Activated T-cell treated with anti-CD3 and anti-CD28 coated beads, Interleukin-2, amount 50 U/mL, for 72 hours (primary cell): Measurements from ENCODE around the gene ZCCHC14. TPM values are rescaled to one million over a fixed set of nuclear protein-coding genes. Genes with fewer than 3 reads are reported as not detected.
A peak's percentile ranks its signal among the peaks of the same experiment; 100 is the strongest.

Experiments used
- ATAC-seq, 2 donors: fragments of 150-1000 bp; cut with Tn5 transposase; replicated peaks in 1 of 2; 2 replicates each; pipeline ENCODE4 v1.10.0; 2021; ENCODE audit warnings: moderate library complexity in 2 of 2, mild to moderate bottlenecking in 1 of 2
- DNase-seq, 2 donors: peaks; one replicate each; pipeline ENCODE4 v3.0.0; 2021 to 2022; ENCODE audit warnings: mixed read lengths in 1 of 2
- H3K27ac Mint-ChIP-seq: one replicate; pipeline ENCODE4 v1.8.0; 2022; ENCODE audit warnings: mild to moderate bottlenecking, moderate library complexity, mixed read lengths
- H3K27me3 Mint-ChIP-seq: one replicate; pipeline ENCODE4 v1.8.0; 2022; ENCODE audit warnings: low read depth, mixed read lengths
- H3K36me3 Mint-ChIP-seq, 2 donors: one replicate each; pipeline ENCODE4 v1.8.0; 2022; ENCODE audit warnings: mixed read lengths in 2 of 2, mild to moderate bottlenecking in 1 of 2; ENCODE audit not compliant: insufficient read depth in 2 of 2
- H3K4me1 Mint-ChIP-seq: one replicate; pipeline ENCODE4 v1.8.0; 2022; ENCODE audit warnings: low read depth, mixed read lengths
- H3K4me3 Mint-ChIP-seq, 2 donors: one replicate each; pipeline ENCODE4 v1.8.0; 2022; ENCODE audit warnings: mild to moderate bottlenecking in 2 of 2, mixed read lengths in 2 of 2, moderate library complexity in 2 of 2
- H3K9me3 Mint-ChIP-seq, 2 donors: one replicate each; pipeline ENCODE4 v1.8.0; 2022; ENCODE audit warnings: mixed read lengths in 2 of 2
- total RNA-seq, 2 donors: library from RNA; stranded (reverse); gene quantifications; one replicate each; pipeline ENCODE4 v1.2.3, GENCODE V29; 2022

ZCCHC14 gene
- total RNA-seq, 2 donors from 2014 or later = 13.6 to 14.1 TPM

DNA sequence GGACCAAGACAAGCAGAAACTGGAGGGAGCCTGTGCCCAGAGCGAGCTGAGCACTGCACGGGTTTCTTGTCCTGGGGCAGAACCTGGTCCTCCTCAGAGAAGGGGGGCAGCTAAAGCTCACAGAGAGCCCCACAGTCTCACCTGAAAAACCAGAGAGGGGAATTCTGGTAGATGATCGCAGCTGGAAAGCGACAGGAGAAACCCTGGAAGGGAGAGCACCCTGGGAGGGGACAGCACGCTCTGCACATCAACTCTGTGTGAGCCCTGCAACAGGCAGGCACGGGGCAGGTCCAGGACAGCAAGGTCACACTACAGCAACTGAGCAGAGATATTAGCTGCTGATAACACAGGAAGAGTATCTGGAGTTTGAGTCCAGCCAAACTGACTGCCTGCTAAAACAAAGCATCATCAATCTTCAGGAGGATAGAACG is 18.2 kb downstream of the ZCCHC14 start:
- no peak for ATAC-seq
- Mint-ChIP-seq H3K4me3 (no peak overlapping the region), H3K27ac (no peak overlapping the region), H3K9me3 (no peaks in the 10 kb centered on the region), H3K4me1 (peaks cover 33% of the 10 kb centered on the region), H3K36me3 (no peaks in the 10 kb centered on the region), H3K27me3 (no peaks in the 10 kb centered on the region)
- DNase-seq = no peak

- H3K4me3 Mint-ChIP-seq = no peak overlapping the region
- no peaks in the 10 kb centered on the region for H3K9me3 Mint-ChIP-seq
- DNase-seq (no peak), ATAC-seq (no peak)
- no peaks in the 10 kb centered on the region for H3K36me3 Mint-ChIP-seq
- no peaks in the 10 kb centered on the region for H3K27me3 Mint-ChIP-seq
- no peak overlapping the region for H3K27ac Mint-ChIP-seq
- peaks cover 33% of the 10 kb centered on the region for H3K4me1 Mint-ChIP-seq
Measured at GRCh38 chr16:87474017-87474416, 18.8 kb downstream of the ZCCHC14 start.

GRCh38 chr16:87472935-87473334 is 19.9 kb downstream of the ZCCHC14 start:
- H3K4me1 Mint-ChIP-seq = peaks cover 30% of the 10 kb centered on the region
- H3K4me3 Mint-ChIP-seq = no peak overlapping the region
- H3K27me3 Mint-ChIP-seq = no peaks in the 10 kb centered on the region
- no peak overlapping the region for H3K27ac Mint-ChIP-seq
- no peaks in the 10 kb centered on the region for H3K9me3 Mint-ChIP-seq
- ATAC-seq (no peak), DNase-seq (no peak)
- no peaks in the 10 kb centered on the region for H3K36me3 Mint-ChIP-seq

GRCh38 chr16:87472142-87472778 is 20.6 kb downstream of the ZCCHC14 start:
- Mint-ChIP-seq H3K27ac (no peak overlapping the region), H3K9me3 (no peaks in the 10 kb centered on the region)
- no peak for ATAC-seq

GRCh38 chr16:87471278-87472141 is 21.3 kb downstream of the ZCCHC14 start:
- DNase-seq (no peak), ATAC-seq (no peak)
- H3K36me3 Mint-ChIP-seq = no peaks in the 10 kb centered on the region
- H3K4me1 Mint-ChIP-seq = peaks cover 32% of the 10 kb centered on the region
- H3K27ac Mint-ChIP-seq = no peak overlapping the region
- no peak overlapping the region for H3K4me3 Mint-ChIP-seq
- H3K9me3 Mint-ChIP-seq = no peaks in the 10 kb centered on the region
- H3K27me3 Mint-ChIP-seq = no peaks in the 10 kb centered on the region

More at GRCh38 chr16:87472142-87472778, 20.6 kb downstream of the ZCCHC14 start:
- Mint-ChIP-seq H3K36me3 (no peaks in the 10 kb centered on the region), H3K27me3 (no peaks in the 10 kb centered on the region), H3K4me1 (peaks cover 28% of the 10 kb centered on the region), H3K4me3 (no peak overlapping the region)
- no peak for DNase-seq

GRCh38 chr16:87470332-87470731 is 22.5 kb downstream of the ZCCHC14 start:
- H3K27ac Mint-ChIP-seq = no peak overlapping the region
- ATAC-seq = no peak
- H3K36me3 Mint-ChIP-seq = no peaks in the 10 kb centered on the region
- no peak overlapping the region for H3K4me3 Mint-ChIP-seq
- no peaks in the 10 kb centered on the region for H3K27me3 Mint-ChIP-seq
- H3K9me3 Mint-ChIP-seq = no peaks in the 10 kb centered on the region
- no peak for DNase-seq
- H3K4me1 Mint-ChIP-seq = peaks cover 42% of the 10 kb centered on the region

- Mint-ChIP-seq H3K36me3 (no peaks in the 10 kb centered on the region), H3K9me3 (no peaks in the 10 kb centered on the region), H3K27me3 (no peaks in the 10 kb centered on the region), H3K4me3 (no peak overlapping the region), H3K27ac (no peak overlapping the region), H3K4me1 (peaks cover 46% of the 10 kb centered on the region)
- no peak for DNase-seq
- no peak for ATAC-seq
Measured at GRCh38 chr16:87469169-87469568, 23.7 kb downstream of the ZCCHC14 start.

- H3K4me1 Mint-ChIP-seq = peaks cover 50% of the 10 kb centered on the region
- H3K36me3 Mint-ChIP-seq = no peaks in the 10 kb centered on the region
- H3K27me3 Mint-ChIP-seq = no peaks in the 10 kb centered on the region
- no peak overlapping the region for H3K27ac Mint-ChIP-seq
- ATAC-seq (no peak), DNase-seq (no peak)
- no peaks in the 10 kb centered on the region for H3K9me3 Mint-ChIP-seq
- no peak overlapping the region for H3K4me3 Mint-ChIP-seq
Measured at GRCh38 chr16:87468550-87468949, 24.3 kb downstream of the ZCCHC14 start.

DNA sequence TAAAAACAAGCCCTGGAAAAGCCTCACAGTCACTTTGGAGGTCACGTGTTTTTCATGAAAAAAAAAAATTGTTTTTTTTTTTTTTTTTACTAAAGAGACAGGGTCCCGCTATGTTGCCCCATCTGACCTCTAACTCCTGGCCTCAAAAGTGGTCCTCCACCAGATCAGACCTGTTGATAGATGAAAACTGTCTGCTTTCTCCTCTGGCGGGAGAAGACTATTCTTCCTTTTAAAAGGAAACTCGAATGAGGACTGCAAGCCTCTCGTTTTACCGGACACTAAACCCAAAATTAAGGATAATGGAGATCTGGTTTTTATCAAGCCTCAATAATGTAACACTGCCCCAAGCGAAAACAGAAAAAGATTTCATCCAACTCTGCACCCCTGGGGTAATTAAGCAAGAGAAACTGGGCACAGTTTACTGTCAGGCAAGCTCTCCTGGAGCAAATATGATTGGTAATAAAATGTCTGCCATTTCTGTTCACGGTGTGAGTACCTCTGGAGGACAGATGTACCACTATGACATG is 25.8 kb downstream of the ZCCHC14 start:
- Mint-ChIP-seq H3K4me1 (peaks cover 61% of the 10 kb centered on the region), H3K4me3 (no peak overlapping the region), H3K36me3 (no peaks in the 10 kb centered on the region), H3K27me3 (no peaks in the 10 kb centered on the region), H3K9me3 (no peaks in the 10 kb centered on the region), H3K27ac (no peak overlapping the region)
- DNase-seq (no peak), ATAC-seq (no peak)

DNA sequence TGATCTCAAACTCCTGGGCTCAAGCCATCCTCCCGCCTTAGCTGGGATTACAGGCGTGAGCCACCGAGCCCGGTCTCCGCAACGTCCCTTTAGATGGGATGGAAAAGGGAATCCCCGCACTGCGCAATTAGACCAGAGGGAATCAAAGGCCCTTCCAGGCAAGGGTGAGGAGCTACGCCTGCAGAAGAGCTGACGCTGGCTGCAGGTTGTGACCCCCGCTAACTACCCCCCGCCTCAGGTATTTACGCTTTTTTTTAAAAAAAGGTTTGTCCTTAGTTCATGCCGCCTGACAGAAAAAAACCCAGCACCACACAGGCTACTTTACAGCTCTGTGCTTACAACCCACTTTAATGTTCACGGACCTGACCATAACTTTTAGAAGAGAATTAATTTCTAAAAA is 26.9 kb downstream of the ZCCHC14 start:
- Mint-ChIP-seq H3K36me3 (no peaks in the 10 kb centered on the region), H3K4me1 (peaks cover 62% of the 10 kb centered on the region), H3K27me3 (no peaks in the 10 kb centered on the region), H3K27ac (no peak overlapping the region), H3K4me3 (no peak overlapping the region), H3K9me3 (no peaks in the 10 kb centered on the region)
- ATAC-seq (no peak), DNase-seq (no peak)

DNA sequence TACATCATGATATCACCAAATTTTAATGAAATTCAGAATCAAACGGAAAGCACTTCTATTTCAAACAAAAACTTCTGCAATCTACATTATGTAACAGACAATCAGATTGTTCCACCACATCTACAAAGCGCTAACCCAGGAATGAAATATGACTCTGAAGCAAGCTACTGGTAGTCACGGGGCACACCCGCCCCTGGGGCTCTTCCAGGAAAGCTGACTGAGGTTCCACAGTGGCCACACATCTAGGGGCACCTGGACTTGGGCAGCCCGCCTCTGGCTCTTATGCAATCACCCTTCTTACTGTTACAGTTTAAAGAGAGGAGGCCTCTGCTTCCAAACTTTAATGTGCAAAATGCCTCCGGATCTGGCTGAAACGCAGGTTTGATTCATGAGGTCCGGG is 27.5 kb downstream of the ZCCHC14 start:
- H3K27me3 Mint-ChIP-seq = no peaks in the 10 kb centered on the region
- ATAC-seq = peak; percentile 41 to 47
- no peaks in the 10 kb centered on the region for H3K9me3 Mint-ChIP-seq
- H3K4me3 Mint-ChIP-seq = peak overlapping the region; percentile 83 to 95
- peaks cover 58% of the 10 kb centered on the region for H3K4me1 Mint-ChIP-seq
- DNase-seq = peak; percentile 19 to 27
- no peaks in the 10 kb centered on the region for H3K36me3 Mint-ChIP-seq
- H3K27ac Mint-ChIP-seq = peak overlapping the region; percentile 94

- H3K27ac Mint-ChIP-seq = peak overlapping the region; percentile 94
- peak overlapping the region; percentile 83 to 95 for H3K4me3 Mint-ChIP-seq
- DNase-seq = peak; percentile 55 to 73
- ATAC-seq = peak; percentile 89 to 91
- H3K4me1 Mint-ChIP-seq = peaks cover 58% of the 10 kb centered on the region
- no peaks in the 10 kb centered on the region for H3K36me3 Mint-ChIP-seq
- no peaks in the 10 kb centered on the region for H3K9me3 Mint-ChIP-seq
- no peaks in the 10 kb centered on the region for H3K27me3 Mint-ChIP-seq
Measured at GRCh38 chr16:87464691-87465300, 28.0 kb downstream of the ZCCHC14 start.
